ENCODE results near the gene ARSI. TPM values are rescaled to one million over a fixed set of nuclear protein-coding genes. Genes with fewer than 3 reads are reported as not detected.

The ARSI gene
- total RNA-seq, 1 donor from 2014 or later = 3.5 TPM

GRCh38 chr5:150285114-150285513 is 17.6 kb downstream of the ARSI start:
- intact Hi-C loops (cut with DNase I) = no loop called here
- no peaks in the 10 kb centered on the region for H3K27me3 ChIP-seq (ENCODE audit: low read depth)
- ATAC-seq (no peak), DNase-seq (no peak)
- no peaks in the 10 kb centered on the region for H3K36me3 ChIP-seq
- no peak overlapping the region for H3K4me3 ChIP-seq
- TF ChIP-seq, protein P1, sequence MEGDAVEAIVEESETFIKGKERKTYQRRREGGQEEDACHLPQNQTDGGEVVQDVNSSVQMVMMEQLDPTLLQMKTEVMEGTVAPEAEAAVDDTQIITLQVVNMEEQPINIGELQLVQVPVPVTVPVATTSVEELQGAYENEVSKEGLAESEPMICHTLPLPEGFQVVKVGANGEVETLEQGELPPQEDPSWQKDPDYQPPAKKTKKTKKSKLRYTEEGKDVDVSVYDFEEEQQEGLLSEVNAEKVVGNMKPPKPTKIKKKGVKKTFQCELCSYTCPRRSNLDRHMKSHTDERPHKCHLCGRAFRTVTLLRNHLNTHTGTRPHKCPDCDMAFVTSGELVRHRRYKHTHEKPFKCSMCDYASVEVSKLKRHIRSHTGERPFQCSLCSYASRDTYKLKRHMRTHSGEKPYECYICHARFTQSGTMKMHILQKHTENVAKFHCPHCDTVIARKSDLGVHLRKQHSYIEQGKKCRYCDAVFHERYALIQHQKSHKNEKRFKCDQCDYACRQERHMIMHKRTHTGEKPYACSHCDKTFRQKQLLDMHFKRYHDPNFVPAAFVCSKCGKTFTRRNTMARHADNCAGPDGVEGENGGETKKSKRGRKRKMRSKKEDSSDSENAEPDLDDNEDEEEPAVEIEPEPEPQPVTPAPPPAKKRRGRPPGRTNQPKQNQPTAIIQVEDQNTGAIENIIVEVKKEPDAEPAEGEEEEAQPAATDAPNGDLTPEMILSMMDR (IDR thresholded peaks at IDR 0.05) = no peak
- H3K9me3 ChIP-seq = no peaks in the 10 kb centered on the region
- no peaks in the 10 kb centered on the region for H3K4me1 ChIP-seq
- H3K27ac ChIP-seq = no peak overlapping the region

DNA sequence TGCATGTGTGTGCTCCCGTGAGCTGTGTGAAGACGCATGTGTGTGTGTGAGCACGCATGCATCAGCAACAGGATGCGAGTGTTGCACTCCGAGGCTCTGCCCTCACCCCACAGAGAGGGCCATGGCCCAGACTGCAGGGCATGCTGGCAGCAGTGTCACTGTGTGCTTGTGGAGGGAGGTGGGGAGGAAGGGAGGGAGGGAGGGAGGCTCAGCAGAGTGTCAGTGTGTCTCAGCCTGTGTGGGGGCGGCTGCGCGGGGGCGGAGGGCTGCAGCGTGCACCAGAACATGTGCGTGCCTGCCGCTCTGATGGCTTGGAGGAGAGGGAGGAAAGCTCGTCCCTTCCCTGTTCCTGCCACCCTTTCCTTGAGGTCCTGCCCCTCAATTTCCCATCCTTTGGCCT is 18.4 kb downstream of the ARSI start:
- intact Hi-C loops (cut with DNase I) = no loop called here
- Histone ChIP-seq H3K36me3 (no peaks in the 10 kb centered on the region), H3K27ac (no peak overlapping the region), H3K4me3 (no peak overlapping the region), H3K4me1 (no peaks in the 10 kb centered on the region), H3K9me3 (no peaks in the 10 kb centered on the region), H3K27me3 (ENCODE audit: low read depth) (no peaks in the 10 kb centered on the region)
- ATAC-seq = no peak
- TF ChIP-seq, protein P1 (IDR thresholded peaks at IDR 0.05) = no peak
- no peak for DNase-seq

DNA sequence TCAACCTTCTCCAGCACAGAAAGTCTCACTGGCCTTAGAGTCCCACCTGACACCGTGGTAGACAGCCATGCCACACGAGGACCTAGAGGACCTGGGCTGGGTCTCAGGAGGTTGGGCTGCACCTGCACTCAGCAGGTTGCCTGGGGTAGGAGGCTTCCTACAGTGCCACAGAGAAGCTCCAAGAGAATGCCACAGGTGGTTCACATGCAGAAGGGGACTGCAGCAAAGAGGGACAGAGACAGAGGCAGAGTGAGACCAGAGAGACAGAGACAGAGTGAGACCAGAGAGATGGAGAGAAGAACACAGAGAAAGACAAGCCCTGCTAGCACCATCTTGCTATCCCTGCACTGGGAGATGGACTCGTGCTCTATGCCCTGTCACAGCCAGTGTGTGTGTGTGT is 18.8 kb downstream of the ARSI start:
- no peak for DNase-seq
- H3K9me3 ChIP-seq = no peaks in the 10 kb centered on the region

DNA sequence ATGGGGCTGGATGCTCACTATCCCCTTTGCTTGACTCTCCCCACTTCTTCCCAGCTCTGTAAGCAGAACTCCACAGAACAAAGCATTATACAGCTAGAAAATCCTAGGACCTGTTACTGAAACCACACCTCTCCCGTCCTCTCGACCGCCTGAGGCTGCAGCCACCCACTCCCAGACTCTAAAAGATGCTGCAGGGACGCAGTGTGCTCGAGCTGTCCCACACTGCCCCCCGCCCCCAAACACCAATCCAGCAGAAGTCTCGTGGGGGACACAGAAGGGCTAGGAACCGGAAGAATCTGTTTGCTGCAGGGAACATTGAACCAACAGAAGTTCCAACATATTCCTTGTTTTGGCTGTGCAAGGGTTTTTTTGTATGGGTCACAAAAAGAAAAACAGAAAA is 20.7 kb downstream of the ARSI start:
- intact Hi-C loops (cut with DNase I) = no loop called here
- H3K27ac ChIP-seq = no peak overlapping the region
- no peak for ATAC-seq

More for the DNA sequence above, 18.8 kb downstream of the ARSI start:
- no peaks in the 10 kb centered on the region for H3K27me3 ChIP-seq (ENCODE audit: low read depth)
- no peaks in the 10 kb centered on the region for H3K36me3 ChIP-seq
- H3K27ac ChIP-seq = no peak overlapping the region
- TF ChIP-seq, protein P1 (IDR thresholded peaks at IDR 0.05) = no peak
- intact Hi-C loops (cut with DNase I) = no loop called here
- ATAC-seq = no peak
- no peak overlapping the region for H3K4me3 ChIP-seq
- no peaks in the 10 kb centered on the region for H3K4me1 ChIP-seq

DNA sequence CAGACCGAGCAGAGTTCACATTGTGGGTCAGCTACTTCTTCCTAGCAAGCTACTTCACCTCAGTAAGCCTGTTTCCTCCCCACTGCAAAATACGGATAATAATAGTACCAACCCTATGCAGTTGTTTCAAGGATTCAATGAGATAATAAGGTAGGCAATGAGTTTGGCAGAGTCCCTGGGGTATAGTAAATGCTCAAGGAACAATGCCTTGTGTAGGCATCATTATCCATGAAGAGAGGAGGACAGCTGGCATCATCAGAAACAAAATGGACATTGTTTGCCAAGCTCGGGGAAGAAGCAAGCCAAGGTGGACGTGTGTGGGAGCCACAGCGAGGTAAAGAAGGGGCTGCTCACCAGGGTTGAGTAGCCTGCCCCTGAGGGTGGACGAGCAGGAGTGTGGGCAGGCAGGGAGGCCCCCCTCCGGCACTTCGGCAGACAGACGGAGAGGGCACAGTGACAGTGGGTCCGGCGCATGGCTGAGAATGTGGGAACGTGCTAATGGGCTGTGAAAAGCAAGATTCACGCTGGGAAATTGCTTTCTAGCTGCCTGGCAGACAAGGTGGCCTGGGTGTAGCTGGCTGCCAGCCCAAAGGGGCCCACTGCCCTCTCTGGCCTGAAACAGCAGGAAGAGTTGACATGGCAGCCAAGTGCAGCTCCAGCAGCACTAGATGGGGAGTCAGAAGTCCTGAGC is 23.2 kb downstream of the ARSI start:
- Histone ChIP-seq H3K36me3 (no peaks in the 10 kb centered on the region), H3K27ac (no peak overlapping the region), H3K27me3 (ENCODE audit: low read depth) (peaks cover 4% of the 10 kb centered on the region), H3K4me3 (no peak overlapping the region), H3K4me1 (no peaks in the 10 kb centered on the region), H3K9me3 (no peaks in the 10 kb centered on the region)
- DNase-seq (no peak), ATAC-seq (no peak)
- intact Hi-C loops (cut with DNase I) = no loop called here
- TF ChIP-seq, protein P1 (IDR thresholded peaks at IDR 0.05) = no peak

More for the DNA sequence above, 20.7 kb downstream of the ARSI start:
- H3K4me3 ChIP-seq = no peak overlapping the region
- no peaks in the 10 kb centered on the region for H3K9me3 ChIP-seq
- H3K4me1 ChIP-seq = no peaks in the 10 kb centered on the region
- no peak for DNase-seq
- TF ChIP-seq, protein P1 (IDR thresholded peaks at IDR 0.05) = no peak
- H3K36me3 ChIP-seq = no peaks in the 10 kb centered on the region
- no peaks in the 10 kb centered on the region for H3K27me3 ChIP-seq (ENCODE audit: low read depth)
